Measurements from ENCODE around the gene TRIM2. TPM values are rescaled to one million over a fixed set of nuclear protein-coding genes. Genes with fewer than 3 reads are reported as not detected.

Gene TRIM2
- total RNA-seq, 1 experiment from 2014 or later: 0.97 TPM

DNA sequence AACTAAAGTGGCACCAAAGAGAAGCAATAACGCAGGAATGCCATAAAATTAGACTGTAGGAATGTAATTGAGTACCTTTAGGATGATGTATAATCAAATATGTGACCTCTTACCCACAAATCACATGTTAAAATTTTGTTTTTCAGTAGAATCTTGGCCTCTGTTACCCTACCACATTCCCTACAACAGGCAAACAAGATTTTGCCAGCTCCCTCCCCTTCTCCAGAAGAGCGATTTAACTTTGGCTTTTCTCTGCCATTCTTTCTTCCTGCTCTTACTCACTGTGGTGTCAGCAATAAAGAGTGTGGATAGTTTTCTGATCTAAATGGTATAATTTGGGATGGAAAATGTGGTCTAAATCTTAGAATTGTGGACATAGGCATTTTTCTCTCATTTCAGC lies 57.2 kb downstream of the TRIM2 start:
- H3K4me1 ChIP-seq (ENCODE audit: low read length): peaks cover 18% of the 10 kb centered on the region

DNA sequence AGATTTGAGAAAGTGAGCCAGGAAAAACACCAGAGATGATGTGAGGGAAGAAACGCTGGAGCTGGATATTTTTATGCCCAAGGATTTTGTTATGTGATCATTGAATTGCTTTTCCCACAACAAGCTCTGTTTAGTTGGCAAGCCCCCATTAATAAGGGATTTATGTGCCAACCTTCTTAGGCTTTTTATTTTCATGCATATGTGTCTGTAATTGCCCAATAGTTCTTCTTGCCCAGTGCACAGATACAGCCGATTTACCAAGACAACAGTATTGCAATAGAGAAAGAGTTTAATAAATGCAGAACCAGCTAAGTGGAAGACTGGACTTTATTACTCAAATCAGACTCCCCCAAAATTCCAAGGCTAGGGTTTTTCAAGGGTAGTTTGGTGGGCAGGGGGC lies 57.7 kb downstream of the TRIM2 start:
- Histone ChIP-seq H3K9me2 (replicated peaks; ENCODE audit: insufficient read depth, low read length) (no peaks in the 10 kb centered on the region), H2AFZ (ENCODE audit: low read length) (no peak overlapping the region), H3K79me2 (ENCODE audit: low read length) (no peaks in the 10 kb centered on the region), H3K36me3 (ENCODE audit: insufficient read depth, low read length) (no peaks in the 10 kb centered on the region; the same call in 1 of the 2 replicates), H3K27ac (ENCODE audit: low read length) (no peak overlapping the region), H4K20me1 (ENCODE audit: insufficient read depth, low read depth, low read length) (no peaks in the 10 kb centered on the region), H3K4me2 (ENCODE audit: low read depth, low read length, poor library complexity, severe bottlenecking) (no peak overlapping the region), H3K4me1 (ENCODE audit: low read length) (peaks cover 16% of the 10 kb centered on the region), H3K4me3 (ENCODE audit: low read length) (no peak overlapping the region), H3K9ac (ENCODE audit: low read length) (no peak overlapping the region), H3K9me3 (ENCODE audit: low read length) (no peaks in the 10 kb centered on the region), H3K27me3 (ENCODE audit: low read length) (peaks cover 7% of the 10 kb centered on the region; the same call in 1 of the 2 replicates)
- no peak for DNase-seq

More for the DNA sequence above, 57.2 kb downstream of the TRIM2 start:
- no peaks in the 10 kb centered on the region for H3K9me2 ChIP-seq (replicated peaks; ENCODE audit: insufficient read depth, low read length)
- no peak overlapping the region for H3K4me3 ChIP-seq (ENCODE audit: low read length)
- H3K79me2 ChIP-seq (ENCODE audit: low read length): no peaks in the 10 kb centered on the region
- no peak overlapping the region for H3K27ac ChIP-seq (ENCODE audit: low read length)
- no peak overlapping the region for H2AFZ ChIP-seq (ENCODE audit: low read length)
- no peak overlapping the region for H3K4me2 ChIP-seq (ENCODE audit: low read depth, low read length, poor library complexity, severe bottlenecking)
- no peaks in the 10 kb centered on the region for H3K9me3 ChIP-seq (ENCODE audit: low read length)
- no peak overlapping the region for H3K9ac ChIP-seq (ENCODE audit: low read length)
- no peaks in the 10 kb centered on the region; the same call in 1 of the 2 replicates for H3K36me3 ChIP-seq (ENCODE audit: insufficient read depth, low read length)
- H4K20me1 ChIP-seq (ENCODE audit: insufficient read depth, low read depth, low read length): no peaks in the 10 kb centered on the region
- no peak for DNase-seq
- peaks cover 7% of the 10 kb centered on the region; the same call in 1 of the 2 replicates for H3K27me3 ChIP-seq (ENCODE audit: low read length)

DNA sequence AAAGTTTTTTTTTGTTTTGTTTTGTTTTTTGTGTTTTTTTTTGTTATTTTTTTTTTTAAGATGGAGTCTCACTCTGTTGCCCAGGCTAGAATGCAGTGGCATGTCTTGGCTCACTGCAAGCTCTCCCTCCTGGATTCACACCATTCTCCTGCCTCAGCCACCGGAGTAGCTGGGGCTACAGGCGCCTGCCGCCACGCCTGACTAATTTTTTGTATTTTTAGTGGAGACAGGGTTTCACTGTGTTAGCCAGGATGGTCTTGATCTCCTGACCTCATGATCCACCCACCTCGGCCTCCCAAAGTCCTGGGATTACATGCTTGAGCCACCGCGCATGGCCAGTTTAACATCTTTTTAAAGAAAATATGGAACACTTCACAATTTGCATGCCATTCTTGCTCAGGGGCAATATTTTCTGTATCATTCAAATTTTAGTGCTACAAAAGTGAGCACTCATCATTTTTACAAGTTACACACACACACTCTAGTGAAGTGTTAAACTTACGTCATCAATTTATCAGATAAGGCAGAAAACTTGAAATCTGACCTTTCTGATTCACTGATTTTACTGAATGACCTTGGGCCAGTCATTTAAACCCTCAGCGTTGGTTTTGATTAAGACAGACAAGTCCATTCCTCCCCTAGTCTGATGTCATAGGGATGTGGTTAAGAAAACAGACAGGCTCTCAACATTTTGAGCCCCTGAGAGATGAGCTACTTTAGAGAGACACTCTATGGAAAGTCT lies 61.2 kb downstream of the TRIM2 start:
- Histone ChIP-seq H3K27me3 (ENCODE audit: low read length) (peaks cover 7% of the 10 kb centered on the region; the same call in 1 of the 2 replicates), H2AFZ (ENCODE audit: low read length) (no peak overlapping the region), H3K9me3 (ENCODE audit: low read length) (no peaks in the 10 kb centered on the region), H3K4me2 (ENCODE audit: low read depth, low read length, poor library complexity, severe bottlenecking) (no peak overlapping the region), H3K79me2 (ENCODE audit: low read length) (no peaks in the 10 kb centered on the region), H3K27ac (ENCODE audit: low read length) (no peak overlapping the region), H3K36me3 (ENCODE audit: insufficient read depth, low read length) (no peaks in the 10 kb centered on the region; the same call in 1 of the 2 replicates), H3K9ac (ENCODE audit: low read length) (no peak overlapping the region), H3K4me3 (ENCODE audit: low read length) (no peak overlapping the region), H3K4me1 (ENCODE audit: low read length) (peaks cover 4% of the 10 kb centered on the region; the same call in 1 of the 2 replicates), H4K20me1 (ENCODE audit: insufficient read depth, low read depth, low read length) (no peaks in the 10 kb centered on the region), H3K9me2 (replicated peaks; ENCODE audit: insufficient read depth, low read length) (no peaks in the 10 kb centered on the region)
- no peak for DNase-seq

DNA sequence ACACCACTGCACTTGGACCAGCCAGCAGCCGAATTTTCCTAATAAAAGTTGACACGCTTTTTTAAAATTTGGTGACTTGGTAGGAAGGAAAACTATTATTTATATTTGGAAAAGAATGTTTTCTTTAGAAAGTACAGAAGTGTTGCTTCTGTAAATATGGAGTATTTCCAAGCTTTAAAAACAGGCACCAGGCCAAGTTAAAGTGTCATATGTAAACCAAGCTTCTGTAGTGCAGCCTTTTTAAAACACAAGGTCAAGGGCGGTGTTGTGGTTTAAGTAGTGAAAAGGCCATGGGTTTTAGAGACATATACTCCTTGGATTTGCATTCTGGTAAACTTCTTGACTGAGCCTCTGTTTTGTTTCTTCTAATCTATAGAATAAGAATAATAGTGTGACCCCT lies 62.7 kb downstream of the TRIM2 start:
- Histone ChIP-seq H4K20me1 (ENCODE audit: insufficient read depth, low read depth, low read length) (no peaks in the 10 kb centered on the region), H3K79me2 (ENCODE audit: low read length) (no peaks in the 10 kb centered on the region), H3K4me2 (ENCODE audit: low read depth, low read length, poor library complexity, severe bottlenecking) (no peak overlapping the region), H3K9ac (ENCODE audit: low read length) (no peak overlapping the region), H3K27me3 (ENCODE audit: low read length) (peaks cover 2% of the 10 kb centered on the region; the same call in 1 of the 2 replicates), H3K9me2 (replicated peaks; ENCODE audit: insufficient read depth, low read length) (no peaks in the 10 kb centered on the region), H3K4me1 (ENCODE audit: low read length) (peaks cover 4% of the 10 kb centered on the region; the same call in 1 of the 2 replicates), H3K27ac (ENCODE audit: low read length) (no peak overlapping the region), H3K9me3 (ENCODE audit: low read length) (no peaks in the 10 kb centered on the region), H3K36me3 (ENCODE audit: insufficient read depth, low read length) (no peaks in the 10 kb centered on the region), H3K4me3 (ENCODE audit: low read length) (no peak overlapping the region), H2AFZ (ENCODE audit: low read length) (no peak overlapping the region)
- DNase-seq: no peak

DNA sequence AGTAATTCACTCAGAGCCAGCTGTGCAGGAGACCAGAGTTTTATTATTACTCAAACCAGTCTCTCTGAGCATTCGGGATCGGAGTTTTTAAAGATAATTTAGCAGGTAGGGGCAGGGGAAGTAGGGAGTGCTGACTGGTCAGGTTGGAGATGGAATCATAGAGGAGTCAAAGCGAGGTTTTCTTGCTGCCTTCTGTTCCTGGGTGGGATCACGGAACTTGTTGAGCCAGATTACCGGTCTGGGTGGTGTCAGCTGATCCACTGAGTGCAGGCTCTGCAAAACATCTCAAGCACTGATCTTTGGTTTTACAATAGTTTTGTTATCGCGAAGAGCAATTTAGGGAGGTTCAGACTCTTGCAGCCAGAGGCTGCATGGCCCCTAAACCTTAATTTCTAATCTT lies 63.6 kb downstream of the TRIM2 start:
- Histone ChIP-seq H3K9ac (ENCODE audit: low read length) (no peak overlapping the region), H4K20me1 (ENCODE audit: insufficient read depth, low read depth, low read length) (no peaks in the 10 kb centered on the region), H3K27me3 (ENCODE audit: low read length) (no peaks in the 10 kb centered on the region), H3K9me2 (replicated peaks; ENCODE audit: insufficient read depth, low read length) (no peaks in the 10 kb centered on the region), H3K4me2 (ENCODE audit: low read depth, low read length, poor library complexity, severe bottlenecking) (no peak overlapping the region), H3K27ac (ENCODE audit: low read length) (no peak overlapping the region), H3K36me3 (ENCODE audit: insufficient read depth, low read length) (no peaks in the 10 kb centered on the region), H2AFZ (ENCODE audit: low read length) (no peak overlapping the region), H3K79me2 (ENCODE audit: low read length) (no peaks in the 10 kb centered on the region), H3K9me3 (ENCODE audit: low read length) (no peaks in the 10 kb centered on the region), H3K4me1 (ENCODE audit: low read length) (peaks cover 4% of the 10 kb centered on the region; the same call in 1 of the 2 replicates), H3K4me3 (ENCODE audit: low read length) (no peak overlapping the region)
- DNase-seq: no peak

DNA sequence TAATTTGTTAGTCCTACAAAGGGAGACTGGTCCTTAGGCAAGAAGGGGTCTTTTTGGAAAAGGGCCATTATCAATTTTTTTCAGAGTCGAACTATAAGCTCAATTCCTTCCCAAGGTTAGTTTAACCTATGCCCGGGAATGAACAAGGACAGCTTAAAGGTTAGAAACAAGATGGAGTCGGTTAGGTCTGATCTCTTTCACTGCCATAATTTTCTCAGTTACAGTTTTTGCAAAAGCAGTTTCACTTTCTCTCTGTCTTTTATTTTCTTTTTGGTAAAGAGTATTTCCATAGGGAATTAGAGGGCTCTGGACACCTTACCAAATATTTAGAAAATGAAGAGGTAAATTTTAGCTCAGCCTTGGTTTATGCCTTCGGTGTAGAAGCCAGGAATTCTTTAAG lies 64.1 kb downstream of the TRIM2 start:
- Histone ChIP-seq H3K9me3 (ENCODE audit: low read length) (no peaks in the 10 kb centered on the region), H3K27ac (ENCODE audit: low read length) (no peak overlapping the region), H3K4me2 (ENCODE audit: low read depth, low read length, poor library complexity, severe bottlenecking) (peak overlapping the region; percentile 50), H3K27me3 (ENCODE audit: low read length) (no peaks in the 10 kb centered on the region), H3K79me2 (ENCODE audit: low read length) (no peaks in the 10 kb centered on the region), H3K9ac (ENCODE audit: low read length) (0 out of 2 replicates have a peak overlapping the region, but pooled peaks have one; percentile 7), H3K9me2 (replicated peaks; ENCODE audit: insufficient read depth, low read length) (no peaks in the 10 kb centered on the region), H3K4me3 (ENCODE audit: low read length) (no peak overlapping the region), H3K36me3 (ENCODE audit: insufficient read depth, low read length) (no peaks in the 10 kb centered on the region), H2AFZ (ENCODE audit: low read length) (peak overlapping the region; percentile 61; the same call in 1 of the 2 replicates), H4K20me1 (ENCODE audit: insufficient read depth, low read depth, low read length) (no peaks in the 10 kb centered on the region), H3K4me1 (ENCODE audit: low read length) (peaks cover 4% of the 10 kb centered on the region; the same call in 1 of the 2 replicates)
- no peak for DNase-seq

DNA sequence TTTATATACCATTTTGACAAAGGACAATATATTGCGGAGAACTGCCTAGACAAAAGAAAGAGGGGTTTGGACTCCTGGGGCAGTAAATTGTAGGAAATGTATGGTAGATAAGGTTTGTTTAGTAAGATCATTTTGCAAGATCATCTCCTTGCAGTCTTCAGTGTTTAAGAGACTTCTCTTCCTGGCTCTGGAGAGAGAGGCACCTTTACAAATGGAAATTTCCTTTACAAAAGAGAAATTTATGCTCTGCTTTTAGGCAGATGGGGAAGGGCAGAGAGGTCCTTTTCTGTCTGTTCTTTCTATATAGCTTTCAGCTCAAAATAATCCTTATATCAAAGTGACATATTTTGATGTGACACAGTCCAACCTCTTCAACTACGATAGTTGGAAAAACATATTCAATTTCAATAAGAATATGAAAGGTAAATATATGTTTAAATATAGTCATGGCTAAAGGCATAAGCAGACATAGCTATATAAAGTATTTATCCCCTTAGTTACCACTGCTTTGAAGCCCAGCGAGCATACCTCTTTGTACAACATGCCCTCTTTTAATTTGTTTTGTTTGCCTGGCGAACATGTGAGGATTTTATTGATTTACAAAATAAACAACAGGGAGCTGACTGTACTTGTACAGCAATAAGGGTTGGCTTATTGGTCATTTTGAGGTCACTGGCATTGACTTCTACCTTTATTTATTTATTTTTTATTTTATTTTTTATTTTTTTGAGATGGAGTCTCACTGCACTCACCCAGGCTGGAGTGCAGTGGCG lies 65.2 kb downstream of the TRIM2 start:
- Histone ChIP-seq H3K4me2 (ENCODE audit: low read depth, low read length, poor library complexity, severe bottlenecking) (no peak overlapping the region), H3K27ac (ENCODE audit: low read length) (no peak overlapping the region), H3K79me2 (ENCODE audit: low read length) (no peaks in the 10 kb centered on the region), H3K9ac (ENCODE audit: low read length) (no peak overlapping the region), H3K9me3 (ENCODE audit: low read length) (no peaks in the 10 kb centered on the region), H3K27me3 (ENCODE audit: low read length) (no peaks in the 10 kb centered on the region), H3K4me3 (ENCODE audit: low read length) (no peak overlapping the region), H3K4me1 (ENCODE audit: low read length) (peaks cover 4% of the 10 kb centered on the region; the same call in 1 of the 2 replicates), H3K36me3 (ENCODE audit: insufficient read depth, low read length) (no peaks in the 10 kb centered on the region), H3K9me2 (replicated peaks; ENCODE audit: insufficient read depth, low read length) (no peaks in the 10 kb centered on the region), H4K20me1 (ENCODE audit: insufficient read depth, low read depth, low read length) (no peaks in the 10 kb centered on the region), H2AFZ (ENCODE audit: low read length) (no peak overlapping the region)
- no peak for DNase-seq

DNA sequence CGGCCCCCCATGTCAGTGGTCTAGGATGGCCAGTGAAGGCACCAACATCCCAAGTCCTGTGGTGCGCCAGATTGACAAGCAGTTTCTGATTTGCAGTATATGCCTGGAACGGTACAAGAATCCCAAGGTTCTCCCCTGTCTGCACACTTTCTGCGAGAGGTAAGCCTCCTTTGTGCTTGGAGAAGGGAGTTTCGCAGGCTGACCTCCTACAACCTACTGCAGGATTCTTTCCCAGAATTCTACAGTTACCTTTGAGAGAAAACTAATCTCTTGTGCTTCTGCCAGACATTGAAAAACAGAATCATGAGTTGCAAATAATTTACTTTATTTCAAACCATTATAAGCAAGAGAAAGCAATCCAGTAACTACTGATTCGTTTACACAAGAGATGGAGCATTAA lies 66.1 kb downstream of the TRIM2 start:
- Histone ChIP-seq H3K9me2 (replicated peaks; ENCODE audit: insufficient read depth, low read length) (no peaks in the 10 kb centered on the region), H3K9me3 (ENCODE audit: low read length) (no peaks in the 10 kb centered on the region), H2AFZ (ENCODE audit: low read length) (no peak overlapping the region), H3K27me3 (ENCODE audit: low read length) (no peaks in the 10 kb centered on the region), H3K4me1 (ENCODE audit: low read length) (peaks cover 7% of the 10 kb centered on the region), H4K20me1 (ENCODE audit: insufficient read depth, low read depth, low read length) (no peaks in the 10 kb centered on the region), H3K4me2 (ENCODE audit: low read depth, low read length, poor library complexity, severe bottlenecking) (no peak overlapping the region), H3K36me3 (ENCODE audit: insufficient read depth, low read length) (no peaks in the 10 kb centered on the region), H3K9ac (ENCODE audit: low read length) (no peak overlapping the region), H3K79me2 (ENCODE audit: low read length) (no peaks in the 10 kb centered on the region), H3K27ac (ENCODE audit: low read length) (no peak overlapping the region), H3K4me3 (ENCODE audit: low read length) (no peak overlapping the region)
- DNase-seq: no peak

All from Karpas-422 (cell line).